GM19372 (cell line): ENCODE data around the gene PEX19.
"Not testable (repeated sequence)": the region's sequence is repeated elsewhere in the genome, so short reads cannot be mapped to it uniquely, and the experiment has no call there.

Source experiments
- ATAC-seq: cut with Tn5 transposase; IDR thresholded peaks from one replicate; pipeline ENCODE4 v1.9.1; 2021; ENCODE audit warnings: mild to moderate bottlenecking, low read depth, moderate library complexity; ENCODE audit not compliant: unreplicated experiment

PEX19 gene, protein sequence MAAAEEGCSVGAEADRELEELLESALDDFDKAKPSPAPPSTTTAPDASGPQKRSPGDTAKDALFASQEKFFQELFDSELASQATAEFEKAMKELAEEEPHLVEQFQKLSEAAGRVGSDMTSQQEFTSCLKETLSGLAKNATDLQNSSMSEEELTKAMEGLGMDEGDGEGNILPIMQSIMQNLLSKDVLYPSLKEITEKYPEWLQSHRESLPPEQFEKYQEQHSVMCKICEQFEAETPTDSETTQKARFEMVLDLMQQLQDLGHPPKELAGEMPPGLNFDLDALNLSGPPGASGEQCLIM

DNA sequence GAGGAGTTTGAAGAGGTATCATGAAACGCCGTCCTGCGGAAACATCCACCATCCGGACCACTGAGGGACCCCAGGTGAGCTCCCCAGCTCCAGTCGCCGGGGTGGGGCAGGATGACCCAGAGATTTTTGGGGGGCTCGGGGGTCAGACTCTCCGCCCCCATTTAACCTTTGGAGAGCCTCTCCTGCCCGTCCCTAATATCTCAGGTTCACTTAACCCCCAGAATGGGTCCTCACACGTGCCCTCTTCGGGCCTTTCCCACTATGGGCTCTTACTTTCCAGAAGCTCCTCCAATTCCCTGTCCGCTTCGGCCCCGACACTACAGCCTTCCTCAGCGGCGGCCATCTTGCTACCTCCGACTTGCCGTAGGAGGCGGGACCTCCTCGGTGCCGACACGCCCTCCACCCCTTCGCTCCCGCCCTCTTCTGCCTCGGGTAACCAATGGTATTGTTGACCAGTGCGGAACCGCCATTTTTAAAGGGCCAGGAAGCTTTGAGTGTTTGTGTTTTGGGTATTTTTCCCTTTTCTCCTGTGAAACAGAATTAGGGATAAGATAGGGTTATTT lies at the start of gene PEX19:
TSS of gene PEX19 (minus strand) at position 352 of the 563 bp plus-strand sequence. CDS start at position 343, 9 bp downstream.
- ATAC-seq, result peak; percentile 98

DNA sequence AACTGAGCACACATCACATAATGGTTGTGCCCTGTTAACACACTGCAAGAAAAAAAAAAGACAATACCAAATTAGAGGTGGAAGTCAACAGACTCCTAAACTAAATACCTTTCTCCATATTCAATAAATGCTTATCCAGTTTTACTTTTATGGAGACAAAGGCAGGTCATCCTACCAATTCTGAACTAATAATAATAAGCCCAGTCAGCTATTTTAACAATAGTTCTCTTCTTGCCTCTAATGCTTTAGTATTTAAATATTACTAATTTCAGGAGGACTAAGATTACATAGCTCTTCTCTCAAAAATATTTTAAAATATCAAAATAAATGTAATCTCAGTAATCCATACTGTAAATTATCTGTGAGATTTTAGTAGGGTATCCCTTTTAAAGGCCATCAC lies 47.6 kb upstream of the PEX19 start:
- ATAC-seq, result no peak

DNA sequence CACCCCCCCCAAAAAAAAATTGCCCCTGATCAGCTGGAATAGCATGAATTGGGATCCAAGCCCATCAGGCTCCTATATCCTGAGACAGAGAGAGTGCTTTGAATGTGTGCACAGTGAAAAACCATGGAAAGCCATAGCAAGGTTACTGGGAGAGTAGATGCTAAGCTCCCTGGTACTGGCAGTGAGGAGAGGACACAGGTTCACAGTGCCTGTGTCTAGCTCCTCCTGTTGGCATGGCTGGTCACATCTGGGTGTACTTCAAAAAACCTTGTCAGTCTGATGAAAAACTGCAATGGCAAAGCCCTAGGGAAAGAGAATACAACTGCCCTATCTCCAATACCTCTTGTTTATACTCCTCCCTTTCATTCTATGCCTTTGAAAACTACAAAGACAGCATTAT lies 45.2 kb upstream of the PEX19 start:
- ATAC-seq, result no peak

DNA sequence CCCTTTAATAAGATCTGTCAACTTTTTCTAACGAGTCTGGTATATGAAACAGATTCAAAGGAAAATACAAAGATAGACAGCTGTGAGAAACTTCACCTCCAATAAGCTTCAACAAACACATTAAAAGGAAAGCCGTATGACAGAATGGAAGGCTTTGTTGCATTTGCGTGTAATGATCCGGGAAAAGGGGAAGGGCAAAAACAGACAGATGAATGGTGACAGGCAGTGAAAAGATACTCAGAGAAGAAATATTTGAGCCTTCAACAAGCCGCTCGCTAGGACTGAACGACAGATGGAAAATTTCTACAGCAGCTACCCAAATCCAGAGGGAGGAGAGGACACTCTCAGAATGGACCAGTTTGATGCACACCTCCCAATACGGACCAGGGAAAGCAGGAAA lies 43.3 kb upstream of the PEX19 start:
- ATAC-seq, result no peak

DNA sequence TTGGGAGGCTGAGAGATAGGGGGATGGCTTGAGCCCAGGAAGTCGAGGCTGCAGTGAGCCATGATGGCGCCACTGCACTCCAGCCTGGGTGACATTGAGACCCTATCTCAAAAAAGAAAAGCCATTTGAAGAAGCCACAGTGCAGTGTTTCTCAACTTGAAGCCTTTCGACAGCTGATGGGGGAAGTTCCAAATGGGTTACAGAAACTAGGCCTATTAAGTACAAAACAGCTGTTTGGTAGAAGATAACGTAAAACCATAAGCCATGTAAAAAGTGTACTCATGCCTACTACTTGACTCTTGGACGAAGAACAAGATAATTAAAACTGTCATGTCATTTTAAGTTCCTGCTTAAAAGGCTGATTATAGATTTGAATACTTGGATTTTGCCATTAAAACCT lies 41.5 kb upstream of the PEX19 start:
- no peak for ATAC-seq

DNA sequence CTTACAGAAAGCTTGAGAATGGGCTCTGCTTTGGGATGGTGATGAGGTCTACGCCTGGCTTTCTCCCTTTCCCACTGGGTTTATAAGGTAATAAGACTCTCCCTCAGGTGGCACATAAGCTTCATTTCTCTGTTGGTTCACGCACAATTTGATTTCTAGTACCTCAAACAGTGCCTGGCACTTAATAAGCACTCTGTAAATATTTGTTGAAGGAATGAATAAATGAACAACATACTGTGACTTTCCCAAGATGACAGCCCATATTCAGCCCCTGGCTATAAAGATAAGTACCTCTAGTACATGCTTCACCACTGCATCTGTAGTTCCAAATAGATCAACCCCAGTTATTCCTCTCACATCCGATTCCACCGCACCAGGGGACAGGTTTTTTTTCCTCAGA lies 40.3 kb upstream of the PEX19 start:
- ATAC-seq, result no peak

DNA sequence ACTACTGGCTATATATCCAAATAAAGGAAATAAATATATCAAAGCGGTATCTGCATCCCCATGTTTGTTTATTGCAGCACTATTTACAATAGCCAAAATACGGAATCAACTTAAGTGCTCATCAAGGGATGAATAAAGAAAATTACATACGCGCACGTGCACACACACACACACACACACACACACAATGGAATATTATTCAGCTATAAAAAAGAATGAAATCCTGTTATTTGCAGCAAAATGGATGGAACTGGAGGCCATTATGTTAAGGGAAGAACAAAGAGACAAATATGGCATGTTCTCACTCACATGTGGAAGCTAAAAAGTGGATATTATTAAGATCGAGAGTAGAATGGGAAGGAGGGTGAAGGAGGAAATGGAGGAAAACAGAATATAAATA lies 37.9 kb upstream of the PEX19 start:
- no peak for ATAC-seq

DNA sequence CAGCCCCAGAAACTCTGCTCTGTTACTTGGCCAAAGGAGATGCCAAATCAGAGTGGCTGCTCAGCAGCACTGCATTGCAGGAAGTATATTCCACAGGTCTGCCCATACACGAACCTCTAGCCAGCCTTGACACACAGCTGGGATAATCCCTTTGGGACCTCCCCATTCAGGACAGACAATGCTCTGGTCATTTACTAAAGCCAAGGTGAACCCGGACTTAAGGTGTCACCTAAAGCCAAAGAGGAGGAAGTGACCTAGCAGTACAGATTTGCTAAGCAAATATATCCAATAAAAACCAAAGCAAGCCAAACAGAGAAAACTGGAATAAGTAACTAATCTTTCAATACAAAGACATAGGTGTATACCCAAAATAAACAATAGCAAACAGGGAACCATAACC lies 30.4 kb upstream of the PEX19 start:
- ATAC-seq, result no peak

DNA sequence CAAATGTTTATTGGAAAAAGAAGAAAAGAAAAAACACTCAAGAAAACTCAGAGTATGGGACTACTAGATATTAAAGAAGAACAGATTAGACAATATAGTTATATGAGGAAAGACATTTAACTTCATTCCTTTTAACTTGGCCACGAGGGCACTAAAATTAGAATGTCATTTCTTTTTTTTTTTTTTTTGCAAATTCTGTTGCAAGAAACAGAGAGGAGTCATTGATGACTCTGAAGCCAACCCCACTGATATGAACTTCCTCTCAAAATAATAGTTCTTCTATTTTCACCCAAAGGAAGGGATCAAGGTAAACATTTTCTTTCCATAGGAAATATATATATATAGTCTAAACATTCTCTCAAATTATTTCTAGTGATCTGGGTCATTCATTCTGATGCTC lies 24.6 kb upstream of the PEX19 start:
- ATAC-seq, result no peak

DNA sequence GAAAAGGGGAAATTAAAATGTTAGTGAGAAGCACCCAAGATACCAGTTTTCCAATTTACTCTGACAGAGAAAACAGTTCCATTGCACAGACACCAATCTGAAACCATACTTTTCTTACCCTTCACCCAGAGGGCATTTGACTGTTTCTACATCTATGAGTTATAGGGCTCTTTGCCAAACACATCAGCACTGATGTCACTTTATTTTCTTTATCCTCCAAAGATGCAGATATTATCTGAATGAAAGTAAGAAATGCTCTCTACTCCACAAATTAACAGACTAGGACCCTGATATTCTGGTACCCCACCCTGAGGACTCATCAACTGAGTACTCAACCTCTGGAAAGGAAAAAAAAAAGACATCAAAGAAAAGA lies 24.2 kb upstream of the PEX19 start:
- ATAC-seq, result no peak

DNA sequence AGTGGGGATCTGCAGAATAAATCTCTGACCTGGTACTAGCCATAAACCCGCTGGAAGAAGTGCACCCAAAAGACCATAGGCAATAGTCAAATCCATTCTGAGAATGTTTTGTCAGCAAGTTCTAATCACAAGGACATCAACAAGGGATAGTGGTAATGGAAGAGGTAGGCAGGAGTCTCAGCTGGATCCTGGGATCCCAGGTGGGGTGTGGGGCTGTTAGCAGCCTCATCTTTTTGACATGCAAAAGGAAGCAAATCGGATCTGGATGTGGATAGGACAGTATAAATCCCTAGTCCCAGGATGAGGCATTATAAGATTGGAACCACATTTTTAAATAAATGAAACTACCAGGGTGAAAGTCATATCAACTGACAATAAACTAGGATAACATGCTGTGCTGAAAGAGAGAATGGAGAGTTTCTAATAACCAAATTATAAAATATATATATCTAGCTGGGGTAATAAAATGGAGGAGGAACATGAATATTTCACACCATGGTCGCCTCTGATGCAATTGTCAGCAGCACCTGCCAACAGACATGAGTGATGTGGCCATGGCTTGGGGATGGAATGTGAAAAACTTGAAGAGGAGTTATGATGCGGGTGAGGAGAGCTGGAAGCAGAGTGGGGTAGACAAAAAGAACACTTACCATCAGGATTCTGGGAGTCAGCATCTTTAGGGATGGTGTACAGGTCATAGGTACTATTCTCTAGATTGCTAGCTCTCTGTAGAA lies 23.7 kb upstream of the PEX19 start:
- no peak for ATAC-seq

DNA sequence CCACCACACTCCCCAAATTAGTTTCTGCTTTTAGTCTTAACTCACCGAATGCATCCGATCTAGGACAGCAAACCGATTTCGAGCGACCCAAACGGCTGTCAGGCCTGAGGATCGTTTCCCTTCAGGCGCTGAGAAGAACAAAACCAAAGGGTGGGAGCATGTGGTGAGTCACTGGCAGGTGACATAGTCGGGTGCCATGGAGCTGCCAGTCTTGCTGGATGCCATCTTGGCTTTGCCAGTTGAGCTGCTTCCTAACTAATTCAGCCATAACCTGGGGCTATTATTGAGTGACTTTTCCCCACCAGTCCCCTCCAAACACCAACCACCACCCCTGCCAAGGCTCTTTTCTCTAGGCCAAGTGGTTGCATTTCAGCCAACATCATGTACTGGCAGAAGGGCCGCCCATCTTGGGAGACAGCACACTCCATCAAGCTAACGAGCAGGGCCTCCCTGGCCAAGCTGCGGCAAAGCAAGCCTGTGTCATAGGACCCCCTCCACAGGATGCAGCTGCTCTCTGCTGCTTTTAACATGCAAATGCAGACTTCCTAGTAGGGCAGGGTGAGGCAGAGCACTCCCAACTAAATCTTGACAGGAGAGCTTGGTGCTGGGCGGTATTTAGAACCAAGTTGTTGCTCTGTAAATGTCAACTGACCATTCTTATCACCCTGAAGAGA lies 22.3 kb upstream of the PEX19 start:
- ATAC-seq, result no peak

DNA sequence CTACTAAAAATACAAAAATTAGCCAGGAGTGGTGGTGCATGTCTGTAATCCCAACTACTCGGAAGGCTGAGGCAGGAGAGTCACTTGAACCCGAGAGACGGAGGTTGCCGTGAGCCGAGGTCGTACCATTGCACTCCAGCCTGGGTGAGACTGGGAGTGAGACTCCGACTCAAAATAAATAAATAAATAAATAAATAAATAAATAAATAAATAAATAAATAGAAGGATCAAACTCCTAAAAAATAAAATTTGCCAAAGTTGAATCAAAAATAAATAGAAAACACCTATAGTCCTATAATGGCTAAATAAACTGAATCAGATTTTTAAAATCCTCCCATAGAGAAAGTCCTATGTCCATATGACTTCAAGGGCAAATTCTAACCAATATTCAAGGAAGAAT lies 15.2 kb upstream of the PEX19 start:
- ATAC-seq, result no peak

DNA sequence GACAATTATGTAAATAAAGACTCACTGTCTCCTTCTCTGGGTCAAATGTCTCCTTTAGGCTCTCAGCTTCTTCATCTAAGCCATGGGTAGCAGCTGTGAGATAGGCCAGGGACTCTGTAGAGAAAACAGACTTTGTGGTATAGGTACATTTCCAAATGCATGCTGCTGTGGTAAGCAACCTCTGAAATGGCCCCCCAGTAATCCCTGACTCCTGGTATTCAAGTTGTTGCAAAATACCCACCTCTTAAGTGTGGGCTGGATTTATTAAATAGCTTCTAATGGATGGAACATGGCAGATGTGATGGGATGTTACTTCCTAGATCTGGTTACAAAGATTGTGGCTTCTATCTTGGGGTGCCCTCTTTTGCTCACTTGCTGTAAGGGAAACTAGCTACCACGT lies 11.1 kb upstream of the PEX19 start:
- ATAC-seq, result no peak

DNA sequence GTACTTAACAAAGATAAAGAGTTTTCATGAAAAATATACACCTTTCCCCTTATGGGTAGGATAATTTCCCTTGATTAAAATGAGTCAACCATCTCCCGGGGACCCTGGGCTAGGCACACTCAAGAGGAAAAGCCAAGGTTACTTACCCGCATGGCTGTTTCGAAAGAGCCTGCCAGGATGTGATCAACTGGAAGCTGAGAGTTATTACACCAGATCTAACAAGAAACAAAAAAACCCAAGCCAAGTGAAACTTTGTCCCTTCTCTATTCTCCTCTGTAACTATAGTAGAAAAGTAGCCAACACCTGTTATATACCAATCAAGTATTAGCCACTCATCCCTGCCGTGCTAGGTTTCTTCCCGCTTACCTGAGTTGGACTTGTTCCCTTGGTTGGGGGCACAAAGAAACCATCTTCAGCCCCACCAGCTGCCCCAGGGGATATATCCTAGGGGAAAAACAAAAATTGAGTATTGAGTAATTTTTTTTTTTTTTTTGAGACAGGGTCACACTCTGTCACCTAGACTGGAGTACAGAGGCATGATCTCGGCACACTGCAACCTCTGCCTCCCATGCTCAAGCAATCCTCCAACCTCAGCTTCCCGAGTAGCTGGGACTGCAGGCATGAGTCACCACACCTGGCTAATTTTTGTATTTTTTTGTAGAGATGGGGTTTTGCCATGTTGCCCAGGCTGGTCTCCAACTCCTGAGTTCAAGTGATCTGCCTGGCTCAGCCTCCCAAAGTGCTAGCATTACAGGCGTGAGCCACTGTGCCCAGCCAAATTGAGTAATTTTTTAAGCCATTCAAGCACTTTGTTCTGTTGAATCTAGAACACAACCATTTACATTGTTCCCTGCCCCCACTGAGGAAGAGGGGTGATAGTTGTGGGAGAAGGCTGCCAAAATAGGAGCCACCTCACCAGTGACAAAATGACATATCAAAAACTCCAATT lies 8.4 kb upstream of the PEX19 start:
- no peak for ATAC-seq

DNA sequence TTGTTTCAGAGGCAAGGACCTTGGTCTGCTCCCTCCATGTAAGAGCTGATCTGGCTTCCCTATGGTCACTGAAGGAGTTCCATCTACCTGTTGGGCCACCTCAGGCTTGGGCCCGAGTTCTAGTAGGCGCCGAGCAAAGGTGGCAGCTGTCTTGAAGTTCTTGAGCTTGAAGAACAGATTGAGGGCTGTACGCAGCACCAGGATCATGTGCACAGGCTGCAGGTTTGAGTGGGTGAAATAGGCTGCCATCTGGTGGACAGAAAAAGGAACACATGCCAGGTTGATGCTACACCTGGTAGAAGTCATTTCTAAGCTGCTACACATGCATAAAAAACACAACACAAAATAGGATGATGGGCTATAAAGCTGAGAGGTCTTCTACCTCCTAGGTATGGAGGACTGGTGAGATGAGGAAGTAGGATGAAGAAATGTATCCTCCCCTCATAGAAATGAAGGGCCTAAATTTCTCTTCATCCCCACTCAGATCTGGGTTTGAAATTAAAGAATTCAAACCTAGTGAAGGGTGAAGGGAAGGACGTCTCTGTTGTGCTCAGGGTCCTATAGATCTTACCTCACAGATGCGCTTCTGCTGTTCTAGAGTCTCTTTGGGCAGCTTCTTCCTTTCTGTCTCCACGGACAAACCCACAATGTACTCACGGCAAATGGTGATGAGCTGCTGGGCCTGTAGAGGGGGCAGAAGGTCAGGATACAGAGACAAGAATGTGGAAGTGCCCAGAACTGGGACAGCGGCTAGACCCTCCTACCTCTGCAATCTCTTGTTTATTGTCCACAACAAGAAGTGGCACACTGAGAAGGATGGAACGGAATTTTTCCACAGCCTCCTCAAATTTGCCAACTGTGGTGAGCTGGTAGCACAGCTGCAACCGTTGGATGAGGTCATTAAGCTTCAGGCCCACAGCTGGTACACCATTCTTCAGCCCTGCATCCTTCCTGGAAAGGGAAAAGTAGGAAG lies 6.6 kb upstream of the PEX19 start:
- ATAC-seq, result no peak

DNA sequence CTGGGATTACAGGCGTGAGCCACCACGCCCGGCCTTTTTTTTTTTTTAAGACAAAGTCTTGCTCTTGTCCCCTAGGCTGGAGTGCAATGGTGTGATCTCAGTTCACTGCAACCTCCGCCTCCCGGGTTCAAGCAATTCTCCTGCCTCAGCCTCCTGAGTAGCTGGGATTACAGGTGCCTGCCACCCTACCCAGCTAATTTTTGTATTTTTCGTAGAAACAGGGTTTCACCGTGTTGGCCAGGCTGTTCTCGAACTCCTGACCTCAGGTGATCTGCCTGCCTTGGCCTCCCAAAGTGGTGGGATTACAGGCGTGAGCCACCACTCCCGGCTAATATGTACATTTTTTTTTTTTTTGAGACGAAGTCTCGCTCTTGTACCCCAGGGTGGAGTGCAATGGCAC lies 2.8 kb upstream of the PEX19 start:
- ATAC-seq, result not testable (repeated sequence)

DNA sequence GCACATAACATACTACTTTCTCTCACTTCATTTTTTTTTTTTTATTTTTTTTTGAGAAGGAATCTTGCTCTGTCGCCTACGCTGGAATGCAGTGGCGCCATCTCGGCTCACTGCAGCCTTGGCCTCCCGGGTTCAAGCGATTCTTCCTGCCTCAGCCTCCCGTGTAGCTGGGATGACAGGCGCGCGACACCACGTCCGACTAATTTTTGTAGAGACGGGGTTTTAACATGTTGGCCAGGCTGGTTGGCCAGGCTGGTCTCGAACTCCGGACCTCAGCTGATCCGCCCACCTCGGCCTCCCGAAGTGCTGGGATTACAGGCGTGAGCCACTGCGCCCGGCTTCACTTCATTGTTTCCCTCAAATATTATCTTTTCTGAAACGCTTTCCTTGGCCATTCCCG lies 573 bp upstream of the PEX19 start:
- no peak for ATAC-seq

DNA sequence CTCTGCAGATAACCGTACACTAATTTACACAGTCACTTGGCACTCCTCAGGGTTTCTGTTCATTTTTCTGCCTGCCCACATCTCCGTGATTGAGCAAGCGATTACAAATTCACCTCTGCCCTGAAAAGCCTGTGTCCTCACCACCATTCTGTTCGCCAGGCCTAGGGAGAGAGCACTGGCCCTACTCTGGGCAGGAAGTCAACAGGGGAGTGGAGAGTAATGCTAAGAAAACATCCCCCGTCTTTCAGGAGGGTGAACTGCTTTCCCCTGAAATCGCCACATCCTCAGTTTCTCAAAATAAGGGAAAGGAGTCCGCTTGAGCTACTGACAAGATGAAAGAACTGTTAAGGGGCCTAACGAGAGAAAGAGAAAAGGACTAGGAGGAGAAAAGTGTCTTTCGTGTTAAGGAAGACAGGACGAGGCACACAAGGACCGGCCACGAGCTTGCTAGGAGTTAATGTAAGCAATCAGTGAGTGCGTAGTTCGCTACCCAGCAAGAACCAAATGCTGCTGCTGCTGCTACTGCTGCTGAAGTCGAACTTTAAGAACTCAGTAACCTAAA lies 632 bp downstream of the PEX19 start:
- ATAC-seq, result no peak
